ENCODE results near the gene AFG3L2.
A peak's percentile ranks its signal among the peaks of the same experiment; 100 is the strongest.

The AFG3L2 gene

GRCh38 chr18:12287684-12288402 lies 89.2 kb downstream of the AFG3L2 start:
- H3K4me3 ChIP-seq (ENCODE audit: low read depth, low read length): peak overlapping the region; percentile 48
- peak; percentile 77 for DNase-seq (ENCODE audit: low read depth)

DNA sequence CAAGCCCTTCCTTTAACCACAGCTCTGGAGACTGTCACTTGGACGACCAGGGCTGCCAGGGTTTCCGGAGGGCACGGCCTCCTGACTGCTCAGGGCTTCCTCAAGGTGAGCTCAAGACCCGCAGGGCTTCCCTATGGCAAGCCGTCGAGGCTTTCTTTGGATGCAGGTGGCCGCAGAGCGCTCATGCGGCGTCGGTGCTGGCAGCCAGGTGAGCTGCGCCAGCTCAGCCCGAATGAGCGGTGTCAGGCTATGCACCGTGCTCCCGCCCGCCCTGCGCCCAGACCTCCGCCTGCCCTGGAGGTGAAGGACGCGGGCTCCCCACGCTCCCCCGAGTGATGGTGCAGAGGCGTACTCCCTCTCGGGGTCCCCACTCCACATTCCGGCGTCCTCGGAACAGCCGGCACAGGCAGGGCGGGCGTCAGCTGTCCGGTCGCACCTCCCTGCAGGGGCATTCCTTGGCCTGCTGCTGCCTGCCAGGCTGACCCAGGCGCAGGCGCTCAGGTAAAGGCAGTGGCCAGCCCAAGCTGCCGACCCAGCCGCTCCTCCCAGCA lies 89.8 kb downstream of the AFG3L2 start:
- H3K4me3 ChIP-seq (ENCODE audit: low read depth, low read length): peak overlapping the region; percentile 48
- no peak for DNase-seq (ENCODE audit: low read depth)

DNA sequence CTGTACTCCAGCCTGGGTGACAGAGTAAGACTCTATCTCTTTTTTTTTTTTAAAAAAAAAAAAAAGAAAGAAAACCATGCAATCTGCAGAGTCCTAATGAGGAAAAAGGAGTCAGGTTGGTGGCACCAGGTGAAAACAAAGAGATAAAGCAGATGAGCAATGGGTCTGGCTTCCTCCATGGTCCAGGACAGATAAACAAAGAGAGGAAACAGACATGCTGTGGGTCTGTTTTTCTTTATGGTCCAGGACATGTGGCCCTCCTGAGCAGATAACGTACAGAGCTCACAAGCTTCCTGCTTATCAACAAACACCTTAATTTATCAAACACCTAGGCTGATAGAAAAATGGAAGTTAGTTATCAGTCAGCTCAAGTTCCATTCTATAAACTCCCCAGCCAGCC lies 93.4 kb downstream of the AFG3L2 start:
- H3K4me3 ChIP-seq (ENCODE audit: low read depth, low read length): no peak overlapping the region
- DNase-seq (ENCODE audit: low read depth): no peak

- DNase-seq (ENCODE audit: low read depth): peak; percentile 26
- no peak overlapping the region for H3K4me3 ChIP-seq (ENCODE audit: low read depth, low read length)
Observed at GRCh38 chr18:12283256-12283655, 93.8 kb downstream of the AFG3L2 start.

- peak; percentile 70 for DNase-seq (ENCODE audit: low read depth)
- H3K4me3 ChIP-seq (ENCODE audit: low read depth, low read length): no peak overlapping the region
Observed at GRCh38 chr18:12282442-12283039, 94.5 kb downstream of the AFG3L2 start.

DNA sequence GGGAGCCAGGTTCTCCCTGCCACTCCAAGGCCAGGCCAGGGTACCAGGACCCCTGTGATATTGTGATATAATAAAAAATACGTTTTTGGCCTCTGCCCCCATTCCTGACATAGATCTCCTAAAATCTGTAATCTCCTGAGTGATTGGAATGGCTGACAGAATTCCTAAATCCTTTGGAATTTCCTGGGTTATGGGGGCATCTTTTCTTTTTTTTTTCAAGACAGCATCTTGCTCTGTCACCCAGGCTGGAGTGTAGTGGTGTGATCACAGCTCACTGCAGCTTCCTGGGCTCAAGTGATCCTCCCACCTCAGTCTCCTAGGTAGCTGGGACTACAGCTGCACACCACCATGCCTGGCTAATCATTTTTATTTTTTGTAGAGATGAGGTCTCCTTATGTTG lies 95.2 kb downstream of the AFG3L2 start:
- no peak for DNase-seq (ENCODE audit: low read depth)
- no peak overlapping the region for H3K4me3 ChIP-seq (ENCODE audit: low read depth, low read length)

DNA sequence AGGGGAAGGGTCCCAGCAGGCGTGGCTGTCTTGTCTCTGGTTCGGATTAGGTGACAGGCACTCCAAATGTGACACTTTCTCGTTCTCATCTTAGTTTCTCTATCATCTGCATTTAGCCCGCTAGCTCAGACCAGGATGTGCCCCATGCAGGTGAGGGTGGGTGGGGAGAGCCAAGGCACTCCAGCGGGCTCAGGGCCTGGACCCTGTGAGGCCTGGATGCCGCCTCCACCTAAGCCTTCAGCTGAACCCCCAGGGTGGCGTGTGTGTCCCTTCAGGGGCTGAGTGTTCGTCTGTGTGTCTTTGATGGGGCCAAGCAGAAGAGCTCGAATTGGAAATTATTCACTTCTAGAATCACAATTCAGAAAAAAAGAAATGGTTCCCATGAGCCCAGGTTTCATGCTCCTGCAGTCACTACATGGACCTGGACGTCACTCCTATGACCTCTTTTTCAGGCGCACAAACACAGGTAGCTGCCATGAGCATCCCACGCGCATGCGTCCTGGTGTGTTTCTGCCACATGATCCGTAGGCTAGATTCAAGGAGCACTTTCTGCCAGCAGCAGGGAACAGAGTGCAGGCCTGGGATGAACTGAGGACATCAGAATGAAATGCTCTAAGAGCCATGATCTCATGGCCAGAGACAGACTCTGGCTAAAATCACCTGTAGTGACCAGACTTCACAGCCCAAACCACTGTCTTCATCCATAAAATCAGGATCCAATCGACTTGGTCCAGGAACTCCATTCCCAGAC lies 97.1 kb downstream of the AFG3L2 start:
- no peak for DNase-seq (ENCODE audit: low read depth)
- H3K4me3 ChIP-seq (ENCODE audit: low read depth, low read length): peak overlapping the region; percentile 20

All from skeletal muscle cell (primary cell).